CD4-positive, alpha-beta T cell treated with Interleukin-15 for 4 hours (primary cell): ENCODE data around the gene NFIA.

Experiments used
- DNase-seq: peaks from one replicate; pipeline ENCODE4 v3.0.0-alpha.2; 2020; ENCODE audit warnings: low spot score

The NFIA gene

GRCh38 chr1:61152469-61153105 is 70.2 kb downstream of the NFIA start:
- no peak for DNase-seq

DNA sequence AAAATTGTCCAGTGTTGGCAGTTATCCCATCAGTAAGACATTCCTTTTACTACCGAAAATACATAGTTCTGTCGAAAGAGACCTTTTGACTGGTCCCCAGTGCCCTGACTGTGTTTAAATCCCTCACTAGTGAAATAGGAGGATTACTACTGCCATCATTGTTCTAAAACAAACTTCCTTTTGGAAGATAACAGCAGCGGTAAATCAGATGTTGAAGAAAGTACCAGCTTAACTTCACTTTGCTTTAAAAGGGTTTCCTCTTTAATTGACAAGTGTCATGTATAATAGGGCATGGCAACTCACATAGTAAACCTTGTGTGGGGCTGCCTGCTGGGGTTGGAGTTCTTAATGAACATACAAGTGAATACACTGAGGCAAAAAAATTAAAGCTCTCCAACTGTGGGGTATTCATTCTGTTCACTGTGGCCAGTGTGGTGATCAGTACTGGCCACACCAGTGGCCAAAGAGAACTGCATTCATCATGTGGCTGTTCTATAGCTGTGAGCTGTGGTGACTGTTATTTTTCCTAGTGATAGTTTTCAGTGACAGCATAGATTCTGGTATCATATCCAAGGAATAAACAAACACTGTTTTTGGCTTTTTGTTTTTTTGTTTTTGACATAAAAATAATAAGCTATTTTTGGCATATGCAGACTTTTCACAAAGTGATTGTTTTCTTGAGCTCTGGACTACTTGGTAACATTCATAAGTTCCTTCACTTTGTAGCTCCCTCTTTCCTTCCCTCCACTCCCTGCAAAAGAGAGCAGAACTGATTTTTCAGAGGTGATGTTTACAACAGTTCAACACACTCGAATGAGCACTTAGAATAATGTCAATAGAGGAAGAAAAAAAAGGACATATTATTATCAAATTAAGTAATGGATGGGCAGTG is 74.5 kb downstream of the NFIA start:
- DNase-seq = no peak

DNA sequence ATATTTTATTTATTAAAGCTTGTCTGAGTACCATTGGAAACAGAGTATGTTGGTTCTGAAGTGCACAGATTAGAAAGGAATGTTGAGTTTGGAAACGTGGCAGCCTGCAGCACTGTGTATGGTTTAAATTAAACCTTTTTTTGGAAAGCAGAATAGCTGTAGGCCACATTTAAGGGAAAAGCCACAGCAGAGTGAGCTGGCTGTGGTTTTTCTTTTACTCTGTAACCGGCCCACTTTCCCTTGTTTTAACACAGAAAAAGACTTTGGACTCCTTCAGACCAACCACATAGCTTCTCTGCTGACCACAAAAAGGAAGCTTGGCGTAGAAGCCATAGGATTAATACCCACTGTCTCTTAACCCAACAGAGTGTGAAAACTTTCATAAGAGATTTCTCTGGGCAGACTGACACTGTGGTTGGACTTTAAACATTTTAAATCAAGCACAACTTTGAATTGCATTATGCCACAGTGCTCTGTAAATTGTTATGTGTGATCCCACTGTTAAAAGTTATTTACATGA is 75.2 kb downstream of the NFIA start:
- no peak for DNase-seq

- DNase-seq = no peak
Observed at GRCh38 chr1:61158591-61158990, 76.2 kb downstream of the NFIA start.

DNA sequence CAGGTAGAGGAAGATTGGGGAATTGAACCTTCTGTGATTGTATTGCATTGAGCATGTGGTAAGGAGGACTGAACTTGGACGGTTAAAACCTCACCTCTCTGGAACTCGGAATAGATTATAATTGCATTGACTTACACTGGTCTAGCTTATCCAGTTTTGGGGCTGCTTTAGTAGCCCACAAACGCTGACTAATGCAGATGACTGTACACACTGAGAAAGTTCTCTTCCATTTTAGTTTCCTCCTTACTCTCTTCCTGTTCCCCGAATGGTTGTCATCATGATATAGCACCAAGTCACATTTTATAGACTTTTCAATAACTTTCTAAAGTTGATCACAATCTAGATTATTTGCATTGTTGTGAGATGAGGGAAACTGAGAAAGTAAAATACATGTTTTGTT is 78.2 kb downstream of the NFIA start:
- DNase-seq = no peak

GRCh38 chr1:61162520-61163258 is 80.3 kb downstream of the NFIA start:
- DNase-seq = no peak

GRCh38 chr1:61163355-61163754 is 81.0 kb downstream of the NFIA start:
- DNase-seq = no peak

DNA sequence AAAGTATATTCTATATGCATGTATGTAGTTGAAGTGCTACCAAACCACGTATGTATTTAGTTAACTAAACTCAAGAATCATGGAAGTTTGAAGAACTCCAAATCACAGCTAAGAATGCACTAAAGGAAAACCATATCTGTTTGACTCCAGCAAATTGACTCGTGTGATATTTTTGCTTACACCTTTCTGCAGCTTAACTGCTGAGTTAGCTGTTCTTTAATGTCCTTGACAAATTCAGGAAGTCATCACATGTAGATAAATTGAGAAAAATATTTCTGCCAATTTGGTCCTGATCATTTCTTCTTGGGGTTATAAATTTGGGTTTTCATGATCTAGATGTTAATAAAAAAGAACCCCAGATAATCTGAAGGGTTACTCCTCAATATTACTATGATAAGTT is 83.0 kb downstream of the NFIA start:
- no peak for DNase-seq

DNA sequence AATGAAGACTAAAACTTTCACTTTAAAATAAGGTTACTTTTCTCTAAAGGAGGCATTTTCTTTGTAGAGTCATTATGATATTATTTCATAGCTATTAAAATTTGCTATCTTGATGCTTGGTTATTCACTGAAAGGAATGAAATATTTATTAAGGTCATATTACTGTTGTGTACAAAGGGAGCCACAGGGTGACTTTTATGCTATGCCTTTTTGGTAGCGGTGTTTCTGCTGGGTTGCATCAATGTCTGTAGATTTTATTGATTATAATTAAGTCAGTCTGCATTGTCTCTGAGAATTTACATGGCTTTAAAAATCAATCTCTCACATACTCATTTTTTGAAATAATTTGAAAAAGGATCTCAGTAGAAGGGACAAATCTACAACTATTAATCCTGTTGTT is 84.9 kb downstream of the NFIA start:
- DNase-seq = no peak

DNA sequence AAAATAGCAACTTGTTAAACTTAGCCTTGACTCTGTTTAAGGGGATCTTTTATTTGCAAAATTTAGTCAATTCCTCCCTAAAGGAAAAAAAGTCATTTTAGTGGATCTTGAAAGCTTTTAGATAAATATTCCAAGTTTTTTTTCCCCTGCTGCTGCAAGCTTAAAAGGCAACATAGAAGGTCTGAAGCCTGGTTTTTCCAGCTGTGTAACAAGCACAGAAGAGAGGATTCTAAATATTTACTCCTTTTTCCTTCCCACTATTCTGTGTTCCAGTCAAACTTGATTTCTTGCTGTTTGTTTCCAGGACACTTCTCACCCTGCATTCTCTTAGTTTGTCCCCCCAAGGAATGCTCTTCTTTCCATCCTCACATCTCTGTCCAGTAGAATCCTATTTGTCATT is 86.7 kb downstream of the NFIA start:
- no peak for DNase-seq

GRCh38 chr1:61169634-61170033 is 87.3 kb downstream of the NFIA start:
- DNase-seq = no peak

- no peak for DNase-seq
Observed at GRCh38 chr1:61170328-61171238, 88.2 kb downstream of the NFIA start.

DNA sequence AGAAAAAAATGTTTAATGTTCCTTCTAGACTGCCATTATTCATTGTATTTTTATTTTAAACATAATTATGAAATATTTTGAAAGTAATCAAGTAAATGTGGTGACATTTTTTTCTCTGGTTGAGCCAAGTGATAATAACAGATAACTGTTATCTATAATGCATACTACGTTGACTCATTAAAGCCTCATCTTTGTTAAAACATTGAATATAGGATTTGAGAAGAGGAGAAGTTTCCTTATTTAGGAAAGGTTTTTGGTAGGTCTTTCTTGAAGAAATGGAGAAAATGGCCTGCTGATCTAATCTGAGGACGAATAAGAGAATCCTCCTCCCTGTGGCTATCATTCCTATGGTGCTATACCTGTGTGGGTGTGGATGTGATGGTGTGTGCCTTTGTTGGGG is 89.0 kb downstream of the NFIA start:
- no peak for DNase-seq

GRCh38 chr1:61171974-61172373 is 89.6 kb downstream of the NFIA start:
- DNase-seq = no peak

GRCh38 chr1:61173118-61173517 is 90.8 kb downstream of the NFIA start:
- no peak for DNase-seq

DNA sequence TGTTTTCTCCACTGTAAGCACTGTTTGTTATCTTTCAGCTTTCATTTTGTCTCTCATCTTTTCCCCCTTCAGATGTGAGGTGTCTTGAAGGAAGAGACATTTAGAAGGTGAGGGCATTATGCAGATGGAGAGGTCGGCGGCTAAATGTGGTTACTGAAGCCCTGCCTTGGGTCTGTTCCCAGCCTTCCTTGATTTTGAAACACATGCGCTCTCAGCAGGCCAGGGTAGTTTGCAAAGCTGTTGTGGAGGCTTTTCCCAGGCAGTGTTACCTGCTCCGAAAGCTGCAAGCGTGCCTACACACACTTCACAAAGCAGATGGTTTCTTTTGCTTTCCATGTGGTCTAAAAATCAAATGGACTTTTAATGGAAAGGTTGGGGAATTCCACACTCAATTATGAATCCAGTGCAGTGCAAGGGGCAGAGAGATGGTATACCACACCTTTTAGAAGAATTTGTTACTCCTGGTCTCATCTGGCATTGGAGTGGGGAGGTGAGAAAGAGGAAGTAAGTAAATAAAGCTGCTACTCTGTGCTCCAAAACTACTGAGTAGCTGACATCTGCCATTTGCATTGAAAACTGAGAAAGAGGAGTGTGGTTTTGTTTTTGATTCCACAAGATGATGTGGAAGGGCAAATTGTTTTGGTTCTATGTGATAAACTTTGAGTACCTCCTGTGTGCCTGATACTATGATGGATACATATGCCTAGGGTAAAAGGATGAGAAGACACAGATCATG is 91.9 kb downstream of the NFIA start:
- DNase-seq = no peak

DNA sequence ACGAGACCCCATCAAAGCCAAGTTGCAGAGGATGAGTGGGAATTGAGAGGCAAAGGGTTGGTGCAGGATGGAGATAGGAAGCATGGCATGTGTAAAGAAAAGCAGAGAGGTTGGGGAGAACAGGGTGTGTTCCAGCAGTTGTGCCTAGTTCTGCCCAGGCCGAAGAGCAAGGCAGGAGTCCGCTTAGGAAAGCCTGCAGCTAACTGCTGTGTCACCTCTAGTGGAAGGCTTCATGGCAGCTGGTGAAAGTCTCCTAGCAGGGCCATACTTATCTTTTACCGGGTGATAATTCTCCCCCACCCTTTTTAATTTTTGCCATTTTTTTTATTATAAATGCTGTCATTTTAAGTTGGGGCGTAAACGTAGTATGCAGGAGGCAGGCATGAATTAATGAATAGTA is 93.6 kb downstream of the NFIA start:
- DNase-seq = no peak

GRCh38 chr1:61181067-61182038 is 99.0 kb downstream of the NFIA start:
- DNase-seq = no peak

DNA sequence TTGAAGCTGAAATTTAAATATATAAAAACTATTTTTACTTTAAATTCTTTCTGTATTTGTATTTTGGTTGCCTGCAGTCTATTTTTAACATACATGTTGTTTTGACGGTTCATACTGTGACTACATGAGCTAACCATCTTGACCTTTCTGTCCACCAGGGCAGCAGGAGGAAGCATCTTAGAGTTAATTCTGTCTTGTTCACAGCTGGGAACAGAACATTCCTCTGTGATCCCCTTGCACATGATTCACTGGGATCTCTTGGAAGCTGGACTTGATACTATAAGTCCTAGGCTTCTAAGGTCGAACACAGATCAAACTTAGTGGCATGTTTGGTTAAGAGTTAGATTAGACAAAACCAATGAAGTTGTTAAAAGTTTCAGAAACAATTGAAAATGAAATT is 99.7 kb downstream of the NFIA start:
- no peak for DNase-seq

- no peak for DNase-seq
Observed at GRCh38 chr1:61182480-61182879, 100.1 kb downstream of the NFIA start.
